ENCODE results near the gene OR14A2. TPM values are rescaled to one million over a fixed set of nuclear protein-coding genes. Genes with fewer than 3 reads are reported as not detected.

Gene OR14A2
- total RNA-seq, 2 donors from 2014 or later: not detected

DNA sequence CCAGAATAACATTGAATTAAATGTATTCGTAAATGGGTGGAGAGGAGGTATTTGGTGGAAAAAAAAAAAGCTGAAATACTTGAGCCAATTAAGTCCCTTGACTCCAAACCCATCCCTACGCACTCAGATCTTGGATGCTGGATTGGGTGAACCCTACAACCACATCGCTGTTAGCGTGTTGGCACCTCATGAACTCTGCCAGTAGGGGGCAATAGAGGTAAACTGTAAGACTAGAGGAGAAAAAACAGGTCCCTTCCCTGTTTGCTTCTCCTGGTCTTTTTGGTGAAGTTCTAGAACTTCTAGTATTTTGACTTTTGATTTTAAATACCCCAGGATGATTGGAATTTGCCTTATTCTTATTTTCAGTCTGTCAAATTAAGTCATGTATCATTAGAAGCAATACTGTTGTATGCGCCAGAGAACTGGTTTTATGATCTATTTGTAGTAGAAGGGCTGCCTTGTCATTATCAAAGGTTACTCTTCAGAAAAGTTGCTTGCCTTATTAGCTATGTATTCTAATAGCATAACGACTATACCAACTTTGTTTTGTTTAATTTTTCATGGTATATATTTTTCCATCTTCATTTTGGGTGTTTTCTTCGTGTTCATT, 66.5 kb downstream of the OR14A2 start:
- ATAC-seq (peak in 1 of 2 donors; percentile 66), DNase-seq (ENCODE audit: low spot score in 2 of 2) (peak in 1 of 2 donors; percentile 57)
- H3K27ac Mint-ChIP-seq: no peak overlapping the region

DNA sequence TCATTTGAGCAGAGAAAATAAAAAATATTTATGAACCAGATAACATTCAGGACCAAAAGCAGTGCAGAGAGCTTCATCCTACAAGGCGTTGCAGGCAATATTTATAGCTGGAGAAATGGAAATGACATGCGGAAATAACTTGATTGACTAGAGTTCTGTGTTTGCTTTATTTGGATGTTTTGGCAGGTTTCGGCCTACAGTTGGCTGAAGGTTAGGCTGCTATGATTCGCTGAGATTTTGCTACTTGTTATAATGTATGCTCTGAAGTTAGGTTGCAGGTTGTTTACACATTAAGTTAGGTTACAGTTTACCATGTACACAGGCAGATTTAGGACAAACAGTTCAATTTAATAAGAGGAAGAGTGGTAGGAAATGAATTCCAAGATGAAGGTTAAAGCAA, 67.8 kb downstream of the OR14A2 start:
- no peak for DNase-seq (ENCODE audit: low spot score in 2 of 2)
- no peaks in the 10 kb centered on the region for H3K9me3 Mint-ChIP-seq
- ATAC-seq: no peak
- H3K36me3 Mint-ChIP-seq: no peaks in the 10 kb centered on the region
- no peak overlapping the region for H3K27ac Mint-ChIP-seq

More for the DNA sequence above, 66.5 kb downstream of the OR14A2 start:
- Mint-ChIP-seq H3K9me3 (no peaks in the 10 kb centered on the region), H3K36me3 (no peaks in the 10 kb centered on the region)

DNA sequence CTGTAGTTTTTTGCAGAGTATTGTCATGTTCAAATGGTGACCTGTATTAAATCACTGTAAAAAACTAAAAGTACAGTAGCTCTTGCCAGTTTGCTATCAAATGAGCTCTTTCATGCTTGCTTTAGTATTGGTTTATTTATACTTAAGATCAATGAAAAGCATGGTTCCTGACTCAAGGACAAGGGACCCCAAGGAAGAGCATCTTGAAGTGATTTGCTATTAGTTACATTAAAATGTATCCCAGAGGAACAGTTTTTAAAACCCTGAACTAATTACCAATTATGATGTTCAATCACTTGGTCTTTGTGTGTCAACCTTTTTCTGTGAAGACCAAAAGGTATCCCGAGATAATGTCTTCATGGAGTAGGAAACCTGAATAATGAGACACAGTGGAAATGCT, 68.3 kb downstream of the OR14A2 start, which contains the start of gene OR13G1:
Gene OR13G1 (minus strand): TSS at position 101 of the 400 bp plus-strand sequence. CDS start 6,698 bp downstream, outside the sequence.
- Mint-ChIP-seq H3K36me3 (no peaks in the 10 kb centered on the region), H3K27ac (no peak within 1 kb of the TSS)

More for the DNA sequence above, 68.3 kb downstream of the OR14A2 start, which contains the start of gene OR13G1:
- ATAC-seq (no peak), DNase-seq (ENCODE audit: low spot score in 2 of 2) (no peak)
- H3K9me3 Mint-ChIP-seq: no peaks in the 10 kb centered on the region

Other genes with a start within 250 kb of the OR14A2 start
- gene OR2C3, start 211.7 kb downstream of the OR14A2 start, total RNA-seq: not detected
- gene GCSAML, start 199.0 kb downstream of the OR14A2 start, total RNA-seq: under 1 TPM; 0.14 to 0.16 TPM
- under 1 TPM in 1 of 2 donors, not detected in 1; 0.25 TPM for gene OR2G2, start 159.8 kb downstream of the OR14A2 start, total RNA-seq
- gene OR2G3, start 142.6 kb downstream of the OR14A2 start, total RNA-seq: not detected
- gene OR13G1, start 68.4 kb downstream of the OR14A2 start, total RNA-seq: not detected
- not detected for gene OR6F1, start 31.5 kb downstream of the OR14A2 start, total RNA-seq
- gene OR14K1, start 9.5 kb downstream of the OR14A2 start, total RNA-seq: not detected
- gene OR1C1, start 12.4 kb upstream of the OR14A2 start, total RNA-seq: not detected
- gene OR14A16, start 76.0 kb upstream of the OR14A2 start, total RNA-seq: not detected
- not detected for gene OR11L1, start 93.8 kb upstream of the OR14A2 start, total RNA-seq
- under 1 TPM in 1 of 2 donors, not detected in 1; 0.10 TPM for gene TRIM58, start 109.0 kb upstream of the OR14A2 start, total RNA-seq
- gene OR2W3, start 147.4 kb upstream of the OR14A2 start, total RNA-seq: not detected
- gene OR2T8, start 172.1 kb upstream of the OR14A2 start, total RNA-seq: not detected
- gene OR2AJ1, start 176.7 kb upstream of the OR14A2 start, total RNA-seq: not detected
- gene OR2L8, start 200.7 kb upstream of the OR14A2 start, total RNA-seq: under 1 TPM in 1 of 2 donors, not detected in 1; 0.45 TPM
- gene OR2AK2, start 217.1 kb upstream of the OR14A2 start, total RNA-seq: under 1 TPM in 1 of 2 donors, not detected in 1; 0.25 TPM

Measured in activated naive CD4-positive, alpha-beta T cell treated with anti-CD3 and anti-CD28 coated beads, Interleukin-2, amount 50 U/mL, for 72 hours (primary cell).